A172 (cell line): Measurements from ENCODE around the gene AMFR. TPM values are rescaled to one million over a fixed set of nuclear protein-coding genes. Genes with fewer than 3 reads are reported as not detected.
A peak's percentile ranks its signal among the peaks of the same experiment; 100 is the strongest.

Experiments
- DNase-seq: peaks from one replicate; pipeline ENCODE4 v3.0.0-alpha.2; 2015; ENCODE audit warnings: low spot score
- total RNA-seq: library from RNA; depleted of rRNA; stranded (reverse); fragments of >200 nt; shearing (Covaris generic); gene quantifications from 2 replicates; pipeline ENCODE4 v1.2.3, GENCODE V29; 2014

The AMFR gene
- total RNA-seq, 1 experiment from 2014 or later = 172 TPM

GRCh38 chr16:56363181-56363716 lies 62.1 kb downstream of the AMFR start:
- DNase-seq = no peak

- DNase-seq = no peak
Measured at GRCh38 chr16:56362706-56363105, 62.6 kb downstream of the AMFR start.

- DNase-seq = no peak
Measured at GRCh38 chr16:56362057-56362655, 63.2 kb downstream of the AMFR start.

GRCh38 chr16:56360117-56361008 lies 65.0 kb downstream of the AMFR start:
- DNase-seq = no peak

- no peak for DNase-seq
Measured at GRCh38 chr16:56357765-56358322, 67.5 kb downstream of the AMFR start.

- DNase-seq = peak; percentile 35
Measured at GRCh38 chr16:56357241-56357764, 68.0 kb downstream of the AMFR start.

- peak; percentile 83 for DNase-seq
Measured at GRCh38 chr16:56356276-56357240, 68.8 kb downstream of the AMFR start.

- no peak for DNase-seq
Measured at GRCh38 chr16:56355786-56356275, 69.5 kb downstream of the AMFR start.

- DNase-seq = no peak
Measured at GRCh38 chr16:56355221-56355620, 70.1 kb downstream of the AMFR start.

GRCh38 chr16:56354746-56355145 lies 70.6 kb downstream of the AMFR start:
- DNase-seq = no peak

GRCh38 chr16:56354016-56354415 lies 71.3 kb downstream of the AMFR start:
- no peak for DNase-seq

- no peak for DNase-seq
Measured at GRCh38 chr16:56353054-56353921, 72.1 kb downstream of the AMFR start.

GRCh38 chr16:56352351-56353053 lies 72.8 kb downstream of the AMFR start:
- no peak for DNase-seq

GRCh38 chr16:56351481-56351880 lies 73.9 kb downstream of the AMFR start:
- no peak for DNase-seq

- no peak for DNase-seq
Measured at GRCh38 chr16:56350491-56351405, 74.6 kb downstream of the AMFR start.

GRCh38 chr16:56349711-56350161 lies 75.6 kb downstream of the AMFR start:
- no peak for DNase-seq

- DNase-seq = no peak
Measured at GRCh38 chr16:56349086-56349415, 76.3 kb downstream of the AMFR start.
